ENCODE results near the gene FHIT.

GRCh38 chr3:59717679-59718205 lies 1533.5 kb downstream of the FHIT start:
- TF ChIP-seq EP300 (IDR thresholded peaks at IDR 0.05; ENCODE audit: borderline replicate concordance in 1 of 2, control insufficient read depth in 1 of 2, low read depth in 2 of 2, low read length in 2 of 2) (no peak), PKNOX1 (IDR thresholded peaks at IDR 0.05) (no peak), BMI1 (IDR thresholded peaks at IDR 0.05; ENCODE audit: borderline replicate concordance) (no peak), HDGF (IDR thresholded peaks at IDR 0.05) (no peak), NFYB (IDR thresholded peaks at IDR 0.05; ENCODE audit: insufficient read depth, low read depth, low read length) (no peak), CTCF (IDR thresholded peaks at IDR 0.05 in 2 of 3, conservative IDR thresholded peaks at IDR 0.05 in 1 of 3; ENCODE audit: control insufficient read depth in 2 of 3, extremely low read depth in 1 of 3, insufficient read depth in 1 of 3, low read depth in 3 of 3, low read length in 3 of 3) (no peak), RFX5 (IDR thresholded peaks at IDR 0.05; ENCODE audit: low read depth, low read length) (no peak), EZH2 (IDR thresholded peaks at IDR 0.05; ENCODE audit: borderline replicate concordance, control insufficient read depth, low read depth, low read length) (no peak)
